ENCODE data around the gene CADM1.

- no peak for TF ChIP-seq CTCF (conservative IDR thresholded peaks at IDR 0.05; ENCODE audit: low read length)
- TF ChIP-seq EZH2phosphoT487 (IDR thresholded peaks at IDR 0.05; ENCODE audit: borderline replicate concordance, low read depth, low read length) = no peak
Measured at GRCh38 chr11:115444542-115444941, 59.7 kb downstream of the CADM1 start.
